ENCODE data around the gene PTCRA.
"Not testable (repeated sequence)": the region's sequence is repeated elsewhere in the genome, so short reads cannot be mapped to it uniquely, and the experiment has no call there.

- not testable (repeated sequence) for TF ChIP-seq POLR2AphosphoS5, CTCF (IDR thresholded peaks at IDR 0.05)
Measured at GRCh38 chr6:42941356-42941755, 25.5 kb downstream of the PTCRA start.
